ENCODE measurements around the gene FOXJ3.
"Not testable (repeated sequence)": the region's sequence is repeated elsewhere in the genome, so short reads cannot be mapped to it uniquely, and the experiment has no call there.

Gene FOXJ3

GRCh38 chr1:42239555-42239954 lies 95.5 kb downstream of the FOXJ3 start:
- no peak for DNase-seq

DNA sequence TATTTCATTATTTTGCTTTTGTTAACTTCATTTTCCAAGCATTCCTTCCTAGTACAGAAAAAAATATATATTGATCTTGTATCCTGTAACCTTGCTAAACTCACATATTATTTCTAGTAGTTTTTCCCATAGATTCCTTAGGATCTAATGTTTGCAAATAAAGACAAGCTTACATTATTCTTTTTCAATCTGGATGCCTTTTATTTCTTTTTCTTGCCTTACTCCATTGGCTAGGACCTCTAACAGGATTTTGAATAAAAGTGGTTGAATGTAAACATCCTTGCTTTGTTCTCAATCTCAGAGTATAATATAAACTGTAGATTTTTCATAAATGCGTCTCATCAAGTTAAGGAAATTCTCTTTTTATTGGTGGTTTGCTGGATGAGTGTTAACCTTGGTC lies 96.0 kb downstream of the FOXJ3 start:
- DNase-seq = no peak

GRCh38 chr1:42231253-42231652 lies 103.8 kb downstream of the FOXJ3 start:
- no peak for DNase-seq

- no peak for DNase-seq
Measured at GRCh38 chr1:42228938-42229337, 106.1 kb downstream of the FOXJ3 start.

GRCh38 chr1:42223036-42223435 lies 112.0 kb downstream of the FOXJ3 start:
- no peak for DNase-seq

- no peak for DNase-seq
Measured at GRCh38 chr1:42221952-42222606, 113.0 kb downstream of the FOXJ3 start.

- no peak for DNase-seq
Measured at GRCh38 chr1:42221456-42221855, 113.6 kb downstream of the FOXJ3 start.

DNA sequence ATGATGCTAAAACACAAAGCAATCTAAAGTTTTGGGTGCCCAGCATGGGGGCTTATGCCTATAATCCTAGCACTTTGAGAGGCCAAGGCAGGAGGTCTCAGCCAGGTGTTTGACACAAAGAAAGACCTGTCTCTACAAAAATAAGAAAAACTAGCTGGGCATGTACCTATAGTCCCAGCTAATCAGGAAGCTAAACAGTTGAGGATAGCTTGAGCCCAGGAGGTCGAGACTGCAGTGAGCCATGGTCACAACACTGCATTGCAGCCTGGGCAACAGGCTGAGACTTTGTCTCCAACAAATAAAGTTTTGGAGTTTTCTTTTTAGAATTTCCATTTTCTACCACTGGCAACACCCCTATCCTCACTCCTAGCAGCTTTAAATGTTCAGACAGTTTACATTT lies 115.4 kb downstream of the FOXJ3 start:
- DNase-seq = no peak

DNA sequence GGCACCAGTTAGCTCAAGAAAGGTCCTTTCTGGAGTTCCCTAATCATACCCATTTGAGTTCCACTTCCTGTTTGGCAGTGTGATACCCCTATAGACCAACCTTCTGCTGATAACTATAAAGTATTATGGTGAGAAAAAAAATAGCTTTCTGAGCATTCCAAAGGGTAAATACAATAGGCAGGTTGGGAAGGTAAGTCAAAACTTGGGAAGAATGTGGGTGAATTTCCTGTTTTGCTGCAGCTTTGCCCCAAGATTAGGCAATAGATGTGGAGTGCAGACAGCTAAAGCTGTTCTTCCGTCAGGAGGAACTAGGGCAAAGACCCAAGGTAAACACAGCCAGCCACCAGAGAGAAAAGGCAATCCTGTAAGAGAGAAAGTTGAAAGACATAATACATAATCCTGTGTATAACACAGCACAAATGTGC lies 120.6 kb downstream of the FOXJ3 start:
- no peak for DNase-seq

DNA sequence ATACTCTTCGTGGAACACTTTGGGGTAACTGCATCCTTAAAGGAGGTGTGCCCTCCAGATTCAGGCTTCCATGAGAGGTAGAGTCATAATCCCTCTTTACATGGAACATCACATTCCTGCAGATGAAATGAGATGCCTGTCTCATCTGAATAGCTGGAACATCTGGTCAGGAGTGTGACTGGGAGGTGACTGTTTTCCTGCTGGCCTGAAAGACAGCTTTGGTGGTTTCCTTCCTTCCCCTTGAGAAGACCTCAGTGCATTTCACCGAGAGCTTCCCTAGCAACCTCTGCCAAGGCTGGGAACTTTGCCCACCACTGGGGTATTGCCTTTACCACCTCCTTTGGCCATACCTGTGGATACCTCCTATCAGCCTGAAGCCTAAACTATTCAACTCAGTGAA lies 123.8 kb downstream of the FOXJ3 start:
- no peak for DNase-seq

DNA sequence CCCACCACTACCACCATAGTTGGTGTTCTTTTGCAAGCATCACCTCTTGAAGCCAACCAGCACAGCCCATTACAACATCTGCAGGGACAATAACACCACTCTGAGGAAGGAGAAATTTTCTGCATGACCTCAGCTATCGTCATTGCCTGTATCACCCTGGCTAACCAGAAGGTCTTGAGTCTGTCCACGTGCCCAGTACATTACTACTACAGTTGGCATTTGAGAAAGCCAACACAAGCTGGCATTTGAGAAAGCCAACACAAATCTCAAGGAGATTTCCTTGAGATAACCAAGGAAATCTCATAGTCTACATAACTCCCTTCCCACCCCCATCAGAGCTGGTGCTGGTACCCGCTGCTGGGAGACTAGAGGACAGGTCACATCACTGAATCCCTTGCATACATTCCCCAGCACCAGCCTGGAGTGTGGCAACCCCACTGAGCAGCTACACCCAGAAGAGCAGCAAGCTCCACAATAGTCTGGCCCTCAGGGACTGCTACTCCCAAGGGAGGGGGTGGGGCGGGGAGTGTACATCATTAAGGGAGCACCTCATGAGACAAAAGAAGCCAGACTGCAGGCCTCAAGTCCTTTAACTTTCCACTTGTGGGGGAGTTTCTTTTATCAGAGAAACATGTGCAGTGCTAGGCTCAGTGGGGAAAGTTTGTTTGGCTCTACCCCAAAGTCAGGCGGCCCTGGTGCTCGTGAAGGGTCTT lies 124.5 kb downstream of the FOXJ3 start:
- DNase-seq = no peak

- no peak for DNase-seq
Measured at GRCh38 chr1:42209526-42210251, 125.3 kb downstream of the FOXJ3 start.

DNA sequence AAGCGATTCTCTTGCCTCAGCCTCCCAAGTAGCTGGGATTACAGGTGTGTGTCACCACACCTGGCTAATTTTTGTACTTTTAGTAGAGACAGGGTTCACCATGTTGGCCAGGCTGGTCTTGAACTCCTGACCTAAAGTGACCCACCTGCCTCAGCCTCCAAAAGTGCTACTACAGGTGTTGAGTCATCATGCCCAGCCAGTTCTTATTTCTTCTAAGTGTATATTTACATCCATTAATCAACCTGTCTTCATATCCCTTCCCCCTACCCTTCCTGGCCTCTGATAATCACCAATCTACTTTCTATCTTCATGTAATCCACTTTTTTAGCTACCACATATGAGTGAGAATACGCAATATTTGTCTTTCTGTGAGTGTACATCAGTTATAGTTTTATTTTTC lies 128.1 kb downstream of the FOXJ3 start:
- DNase-seq = not testable (repeated sequence)

DNA sequence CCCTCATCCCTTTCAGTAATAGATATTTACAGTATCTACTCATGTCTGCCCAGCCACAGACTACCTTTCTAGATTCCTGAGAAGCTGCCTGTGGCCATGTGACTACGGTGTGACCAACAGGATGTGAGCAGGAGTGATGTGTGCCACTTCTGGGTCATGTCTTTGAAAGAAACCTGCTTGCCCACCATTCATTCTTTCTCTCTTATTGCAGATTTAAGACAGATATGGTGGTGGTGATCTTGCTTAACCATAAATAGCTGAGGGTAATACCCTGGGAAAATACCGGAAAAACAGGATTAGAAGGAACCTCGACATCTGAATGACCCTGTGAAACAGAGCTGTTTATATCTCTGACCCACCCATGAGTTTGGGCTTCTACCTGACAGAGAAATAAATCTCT lies 128.9 kb downstream of the FOXJ3 start:
- no peak for DNase-seq

GRCh38 chr1:42201986-42202385 lies 133.0 kb downstream of the FOXJ3 start:
- DNase-seq = no peak

- no peak for DNase-seq
Measured at GRCh38 chr1:42198251-42198650, 136.8 kb downstream of the FOXJ3 start.

DNA sequence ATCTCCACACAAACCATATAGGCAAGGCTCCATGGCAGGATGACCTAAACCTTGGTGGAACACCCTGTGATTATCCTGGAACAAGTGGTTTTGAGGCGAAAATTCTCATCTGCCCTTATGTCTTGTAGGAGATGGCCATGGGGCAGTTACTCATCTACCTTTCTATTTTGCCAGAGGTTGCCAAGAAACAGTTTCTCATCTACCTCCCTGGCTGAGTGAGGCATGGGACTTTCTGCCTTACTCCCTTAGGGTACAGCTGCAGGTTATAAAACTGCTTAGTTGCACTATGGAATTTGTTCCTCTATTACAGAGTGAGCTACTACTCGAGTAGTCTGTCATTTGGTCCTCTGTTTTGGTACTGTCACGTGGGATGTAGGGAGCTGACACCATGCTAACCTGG lies 139.2 kb downstream of the FOXJ3 start:
- no peak for DNase-seq

DNA sequence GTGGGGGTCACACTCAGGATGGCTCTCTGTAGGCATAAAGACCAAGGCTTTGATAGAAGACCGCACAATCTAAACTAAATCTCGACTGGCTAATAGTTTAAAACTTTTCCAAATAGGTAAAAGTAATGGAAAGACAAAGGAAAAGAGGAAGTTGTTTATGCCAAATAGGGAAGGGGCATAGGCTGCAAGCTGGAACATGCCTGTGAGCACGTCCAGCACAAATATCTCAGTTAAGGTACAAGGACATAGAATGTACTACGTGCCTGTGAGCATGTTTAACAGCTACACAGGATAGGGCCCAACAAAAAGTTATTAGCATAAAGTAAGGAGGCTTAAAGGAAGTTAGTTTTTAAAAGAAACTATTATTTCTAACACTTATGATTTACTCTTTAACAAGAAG lies 142.9 kb downstream of the FOXJ3 start:
- DNase-seq = no peak

DNA sequence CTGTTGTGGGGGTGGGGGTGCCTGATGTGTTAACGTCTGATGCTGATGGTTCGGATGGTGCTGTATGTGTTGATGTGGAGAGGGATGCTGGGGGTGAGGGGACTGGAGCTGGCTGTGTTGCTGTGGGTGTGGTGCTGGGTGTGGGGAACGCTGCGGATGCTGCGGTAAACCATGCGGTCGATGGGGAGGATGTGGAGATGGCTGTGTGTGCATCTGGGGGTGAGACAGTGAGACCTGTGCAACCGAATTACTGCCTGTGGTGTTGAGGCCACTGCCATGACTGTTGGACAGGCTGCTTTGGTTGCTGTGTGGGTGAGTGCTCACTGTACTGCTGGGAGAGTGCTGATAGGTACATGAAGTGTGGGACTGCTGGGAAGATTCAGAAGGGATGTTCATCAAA lies 143.7 kb downstream of the FOXJ3 start:
- no peak for DNase-seq

- DNase-seq = no peak
Measured at GRCh38 chr1:42189931-42190853, 144.8 kb downstream of the FOXJ3 start.

DNA sequence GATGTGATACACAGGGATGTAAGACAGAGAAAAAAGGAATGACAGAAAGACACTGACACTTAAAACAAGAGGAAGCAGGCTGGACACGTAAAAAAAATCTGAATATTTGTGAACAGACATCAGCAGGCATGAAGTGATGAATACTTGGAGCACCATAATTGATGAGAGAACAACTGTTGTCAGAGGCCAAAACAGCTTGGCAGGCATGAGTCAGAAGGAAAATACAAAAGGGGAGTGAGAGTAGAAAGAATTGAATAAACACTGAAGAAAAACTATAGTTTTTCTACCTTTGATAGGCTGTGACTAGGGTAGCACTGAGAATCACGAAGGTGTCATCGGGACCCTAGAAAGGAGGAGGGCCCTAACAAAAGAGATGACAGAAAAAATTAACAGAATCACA lies 148.9 kb downstream of the FOXJ3 start:
- DNase-seq = no peak

GRCh38 chr1:42184616-42185015 lies 150.4 kb downstream of the FOXJ3 start:
- no peak for DNase-seq

DNA sequence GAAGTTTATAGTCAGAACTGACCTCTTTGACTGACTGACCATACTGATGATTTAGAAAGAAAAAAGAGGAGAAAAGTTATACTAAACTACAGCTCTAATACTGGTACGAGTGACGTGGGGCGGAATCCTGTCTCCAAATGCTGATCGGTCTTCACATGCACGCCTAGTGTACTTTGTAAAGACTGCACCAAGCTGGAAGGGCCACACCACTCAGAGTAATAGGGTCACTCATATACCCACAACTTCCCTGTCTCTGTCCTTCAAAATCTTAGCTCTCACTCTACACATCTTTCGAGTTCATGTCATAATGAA lies 151.1 kb downstream of the FOXJ3 start:
- DNase-seq = no peak
